K562 (cell line): ENCODE data around the gene EGFR. TPM values are rescaled to one million over a fixed set of nuclear protein-coding genes. Genes with fewer than 3 reads are reported as not detected.

Experiments
- ATAC-seq: fragments of 200-7000 bp; cut with Tn5 transposase; 3 replicates; pipeline ENCODE4 v1.9.1; 2020; ENCODE audit warnings: moderate library complexity
- BruUV-seq: library from RNA; stranded (reverse); fragments of 400-500 nt; replicated peaks from 2 replicates; lab custom pipeline; 2021; lab: Mats Ljungman, UMichigan
- CTCF ChIA-PET: fragments of 300-600 bp; formaldehyde crosslinking; extraction: SDS; loops from one replicate; lab custom pipeline; 2021; ENCODE audit warnings: low intra/inter-chr PET ratio; lab: Yijun Ruan, JAX
- POLR2A ChIA-PET: fragments of 300-600, 350-650 bp; sonication (Branson Sonifier 250); formaldehyde crosslinking; extraction: SDS; loops from one replicate; lab custom pipeline; 2021; ENCODE audit warnings: antibody characterized with exemption, inconsistent platforms; lab: Yijun Ruan, JAX
- DNase-seq, 4 experiments: peaks; one replicate each; pipeline versions ENCODE4 v3.0.0 to v3.0.0-alpha.2; 2011 to 2018; ENCODE audit warnings: low spot score in 3 of 4, mixed read lengths in 3 of 4; ENCODE audit errors: extremely low read depth in 1 of 4
- FAIRE-seq: peaks from 2 replicates; lab custom pipeline; 2011; peaks lifted over from hg19 to GRCh38; lab: Jason Lieb, UNC
- H2AFZ ChIP-seq: 2 replicates; pipeline ENCODE4 v1.6.0; 2011; ENCODE audit warnings: low read depth, low read length, control low read depth, inconsistent platforms
- H3K27ac ChIP-seq: fragments of 200-600 bp; 3 replicates; pipeline ENCODE4 v1.8.0; 2011; ENCODE audit warnings: low read depth, mild to moderate bottlenecking, control low read depth, inconsistent platforms, low read length, moderate library complexity, mixed read lengths; ENCODE audit errors: extremely low read depth
- H3K27me3 ChIP-seq, 2 experiments: fragments of 300-600 bp in 1 of 2; 2 replicates in 1 of 2; 3 replicates in 1 of 2; pipeline versions ENCODE4 v1.6.0 to v1.8.0; 2011; ENCODE audit warnings: inconsistent platforms in 2 of 2, low read length in 2 of 2, mild to moderate bottlenecking in 1 of 2, mixed read lengths in 1 of 2, moderate library complexity in 1 of 2; ENCODE audit not compliant: control insufficient read depth in 2 of 2, insufficient read depth in 2 of 2
- H3K36me3 ChIP-seq: fragments of 300-600 bp; 3 replicates; pipeline ENCODE4 v1.8.0; 2011; ENCODE audit warnings: mild to moderate bottlenecking, low read length, inconsistent platforms; ENCODE audit not compliant: control insufficient read depth, insufficient read depth
- H3K4me1 ChIP-seq, 2 experiments: fragments of 200-600 bp in 1 of 2; replicated peaks in 1 of 2; 2 replicates in 1 of 2; 3 replicates in 1 of 2; pipeline versions ENCODE4 v1.5.1 to v1.8.0; 2011; ENCODE audit warnings: inconsistent platforms in 2 of 2, low read length in 2 of 2, mild to moderate bottlenecking in 1 of 2, mixed read lengths in 1 of 2, moderate library complexity in 1 of 2; ENCODE audit not compliant: control insufficient read depth in 2 of 2, insufficient read depth in 2 of 2
- H3K4me2 ChIP-seq: 2 replicates; pipeline ENCODE4 v1.6.1; 2011; ENCODE audit warnings: low read length, control low read depth, inconsistent platforms, mixed read lengths; ENCODE audit not compliant: insufficient read depth
- H3K4me3 ChIP-seq: fragments of 200-600 bp; sonication (generic), shearing (Covaris generic); 2 replicates; pipeline ENCODE4 v1.5.1; 2016; ENCODE audit warnings: control low read depth, inconsistent platforms
- H3K79me2 ChIP-seq: fragments of 200-600 bp; 3 replicates; pipeline ENCODE4 v1.8.0; 2011; ENCODE audit warnings: low read length, inconsistent platforms; ENCODE audit not compliant: control insufficient read depth, insufficient read depth
- H3K9ac ChIP-seq, 2 experiments: 2 replicates each; pipeline versions ENCODE4 v1.6.0 to v1.6.1; 2011; ENCODE audit warnings: low read depth in 2 of 2, low read length in 2 of 2, control low read depth in 1 of 2, inconsistent platforms in 1 of 2, mild to moderate bottlenecking in 1 of 2, mixed read lengths in 1 of 2; ENCODE audit not compliant: insufficient read depth in 1 of 2
- H3K9me1 ChIP-seq: one replicate; pipeline ENCODE4 v1.6.0; 2011; ENCODE audit warnings: inconsistent platforms, mild to moderate bottlenecking, low read length, moderate library complexity; ENCODE audit not compliant: control insufficient read depth, insufficient read depth
- H3K9me3 ChIP-seq: replicated peaks from 2 replicates; pipeline ENCODE4 v1.5.1; 2011; ENCODE audit warnings: low read depth, low read length, inconsistent platforms; ENCODE audit not compliant: control insufficient read depth, insufficient read depth
- H4K20me1 ChIP-seq: replicated peaks from 2 replicates; pipeline ENCODE4 v1.6.1; 2011; ENCODE audit warnings: low read length, inconsistent platforms, mixed read lengths; ENCODE audit not compliant: control insufficient read depth, insufficient read depth
- ARHGAP35 ChIP-seq: fragments of 450-650 bp; IDR thresholded peaks from 2 replicates; pipeline ENCODE4 v1.6.1; 2018; ENCODE audit not compliant: partially characterized antibody
- CHD1 ChIP-seq: fragments of 200-600 bp; sonication (generic); IDR thresholded peaks from one replicate; pipeline ENCODE4 v1.6.1; 2012; ENCODE audit warnings: mild to moderate bottlenecking, moderate library complexity, low read length, inconsistent platforms
- CHD4 ChIP-seq: fragments of 200-600 bp; sonication (generic); IDR thresholded peaks from 3 replicates; pipeline ENCODE4 v1.6.1; 2012; ENCODE audit warnings: low read depth, mild to moderate bottlenecking, mixed read lengths, low read length, inconsistent platforms; ENCODE audit not compliant: insufficient read depth, insufficient replicate concordance, poor library complexity, severe bottlenecking
- NFE2L1 ChIP-seq: fragments of 450-650 bp; IDR thresholded peaks from 2 replicates; pipeline ENCODE4 v1.6.1; 2016; ENCODE audit warnings: missing genetic modification characterization, low read depth, mild to moderate bottlenecking, missing compliant biosample characterization, moderate library complexity, borderline replicate concordance
- NR2C1 ChIP-seq, 2 experiments: fragments of 450-650 bp; IDR thresholded peaks; 2 replicates each; pipeline ENCODE4 v1.6.1; 2017; ENCODE audit warnings: mild to moderate bottlenecking in 2 of 2, antibody characterized with exemption in 1 of 2, inconsistent platforms in 1 of 2, missing compliant biosample characterization in 1 of 2, missing genetic modification characterization in 1 of 2
- NR2C2 ChIP-seq, 2 experiments: fragments of 200-800 bp in 1 of 2; sonication (Bioruptor generic) in 1 of 2; sonication (generic) in 1 of 2; formaldehyde crosslinking in 1 of 2; IDR thresholded peaks; 2 replicates each; pipeline versions ENCODE4 v1.6.1 to v1.8.0; 2016 to 2022; ENCODE audit warnings: mild to moderate bottlenecking in 1 of 2, missing compliant biosample characterization in 1 of 2, missing genetic modification characterization in 1 of 2, missing genetic modification reagents in 1 of 2
- YBX1 ChIP-seq: fragments of 450-650 bp; IDR thresholded peaks from 2 replicates; pipeline ENCODE4 v1.7.1; 2016; ENCODE audit warnings: mild to moderate bottlenecking
- ZNF589 ChIP-seq: fragments of 200-800 bp; sonication (Bioruptor generic); IDR thresholded peaks from 2 replicates; pipeline ENCODE4 v1.6.1; 2016; ENCODE audit warnings: low read depth, missing genetic modification characterization, missing compliant biosample characterization
- WGBS: fragments of 100-300 bp; shearing (Covaris generic); methylation state at CpG from one replicate; pipeline ENCODE4 v1.1.6; 2016; ENCODE audit warnings: low coverage, mixed read lengths; ENCODE audit not compliant: insufficient coverage; ENCODE audit errors: missing lambda C conversion rate; 5-methylcytosine and 5-hydroxymethylcytosine counted together
- in situ Hi-C: fragments of 300-500 bp; cut with MboI; formaldehyde crosslinking; loops from 4 replicates; pipeline ENCODE4 v1.15.0; 2018; ENCODE audit warnings: inconsistent platforms, mixed read lengths
- intact Hi-C: fragments of 100-400 bp; cut with micrococcal nuclease; formaldehyde crosslinking; loops from 2 replicates; pipeline ENCODE4 v1.14.2; 2022
- polyA plus RNA-seq, 8 experiments: library from polyadenylated mRNA; depleted of rRNA in 4 of 8; stranded (reverse) in 5 of 8; unstranded in 3 of 8; fragments of >200 nt; fragmentation: Nextera tagmentation in 2 of 8; fragmentation: Illumina TruSeq in 1 of 8; extraction: Ambion mirVana in 2 of 8; extraction: Trizol in 1 of 8; gene quantifications; 2 replicates each; pipeline versions ENCODE4 v1.2.1 to v1.2.3, GENCODE V29; 2011 to 2014; ENCODE audit warnings: inconsistent platforms in 1 of 8, missing spikeins in 1 of 8
- total RNA-seq, 7 experiments: library from RNA; depleted of rRNA in 6 of 7; stranded (reverse); fragments of >200 nt in 6 of 7; fragmentation: Illumina TruSeq in 2 of 7; extraction: Trizol in 2 of 7; gene quantifications; 2 replicates each; pipeline versions ENCODE4 v1.2.1 to v1.2.3, GENCODE V29; 2011 to 2021; ENCODE audit warnings: low replicate concordance in 1 of 7

The EGFR gene
- total and polyA plus RNA-seq, 9 of the 15 experiments (the other 6 are each of a cell fraction or from before 2014, with no cell fraction given): 0.13 TPM; not detected in 8

- Histone ChIP-seq H4K20me1 (no peaks in the 10 kb centered on the region), H3K79me2 (no peaks in the 10 kb centered on the region), H3K4me3 (no peak overlapping the region), H3K9me3 (no peaks in the 10 kb centered on the region), H3K9ac (no peak overlapping the region), H3K36me3 (no peaks in the 10 kb centered on the region), H3K4me1 (peaks cover 0 to 5% of the 10 kb centered on the region in 2 experiments; a peak in 1 of 5 replicates), H3K27ac (no peak overlapping the region), H3K4me2 (no peak overlapping the region)
- POLR2A ChIA-PET: no interaction called here
- no peak for ATAC-seq
- intact Hi-C loops (loop anchor here (5.0 to 10.0 kb wide), 2 partner anchors 116 to 366 kb away; no protein-coding TSS in a partner anchor), in situ Hi-C loops (no loop called here)
- FAIRE-seq: no peak
- no TSS peak for BruUV-seq
- no peak for DNase-seq
- no peak for TF ChIP-seq CHD4
- no peak for TF ChIP-seq CHD1
- TF ChIP-seq NFE2L1 (tag): no peak
- TF ChIP-seq, all 486 proteins: peak for 0
- CTCF ChIA-PET: no interaction called here
- Histone ChIP-seq H3K9me1 (no peaks in the 10 kb centered on the region), H2AFZ (no peak overlapping the region), H3K27me3 (peaks cover 0 to 28% of the 10 kb centered on the region in 2 experiments; a peak in 4 of 5 replicates)
These were observed 122.1 kb downstream of the EGFR start for GRCh38 chr7:55140941-55141278.

- H3K4me3 ChIP-seq: no peak overlapping the region
- CTCF ChIA-PET: no interaction called here
- peaks cover 4 to 39% of the 10 kb centered on the region in 2 experiments; a peak in 4 of 5 replicates for H3K27me3 ChIP-seq
- POLR2A ChIA-PET: no interaction called here
- H3K9me3 ChIP-seq: no peaks in the 10 kb centered on the region
- DNase-seq (no peak), FAIRE-seq (no peak), ATAC-seq (peak; percentile 49; the same call in 1 of the 3 replicates)
- TF ChIP-seq YBX1 (no peak), NR2C1 (IDR thresholded peaks at IDR 0.05) (no peak), NR2C1 (tag; IDR thresholded peaks at IDR 0.05) (peak; percentile 56; the same call in 1 of the 2 replicates), ZNF589 (CRISPR knock-in tag) (no peak), NR2C2 (CRISPR knock-in tag; IDR thresholded peaks at IDR 0.05) (no peak), NR2C2 (tag; IDR thresholded peaks at IDR 0.05) (peak; percentile 37; the same call in 1 of the 2 replicates), ARHGAP35 (no peak)
- H3K9me1 ChIP-seq: no peaks in the 10 kb centered on the region
- H3K4me1 ChIP-seq: peaks cover 0 to 7% of the 10 kb centered on the region in 2 experiments; a peak in 1 of 5 replicates
- H3K27ac ChIP-seq: no peak overlapping the region
- intact Hi-C loops: loop anchor here (5.0 to 10.0 kb wide), 2 partner anchors 114 to 368 kb away; no protein-coding TSS in a partner anchor
- BruUV-seq: no TSS peak
- H2AFZ ChIP-seq: no peak overlapping the region
- H3K9ac ChIP-seq: no peak overlapping the region
- H4K20me1 ChIP-seq: no peaks in the 10 kb centered on the region
- in situ Hi-C loops: no loop called here
- H3K79me2 ChIP-seq: no peaks in the 10 kb centered on the region
- WGBS: 2% methylated on average over 13 of the region's 13 CpGs
- H3K4me2 ChIP-seq: no peak overlapping the region
- no peaks in the 10 kb centered on the region for H3K36me3 ChIP-seq
These were observed 124.2 kb downstream of the EGFR start for GRCh38 chr7:55142919-55143600.
